Prostate gland (tissue), 2 donors: ENCODE data around the gene NBEA.
"Not testable (repeated sequence)": the region's sequence is repeated elsewhere in the genome, so short reads cannot be mapped to it uniquely, and the experiment has no call there.

Experiments used
- CTCF ChIP-seq, 4 experiments: fragments of 200-600 bp in 2 of 4; fragments of 450-650 bp in 2 of 4; sonication (generic) in 2 of 4; IDR thresholded peaks; 1 replicate in 3 of 4; 2 replicates in 1 of 4; pipeline ENCODE4 v1.5.1; 2016 to 2019; ENCODE audit warnings: antibody characterized with exemption in 4 of 4, mild to moderate bottlenecking in 2 of 4, moderate library complexity in 2 of 4
- POLR2AphosphoS5 ChIP-seq: sonication (generic); formaldehyde crosslinking; IDR thresholded peaks from one replicate; pipeline ENCODE4 v1.6.1; 2017; ENCODE audit warnings: antibody characterized with exemption

- not testable (repeated sequence) for TF ChIP-seq CTCF (IDR thresholded peaks at IDR 0.05); POLR2AphosphoS5
Observed at GRCh38 chr13:35408285-35408684, 466.2 kb downstream of the NBEA start.
